DND-41 (cell line): ENCODE measurements around the gene RTN4RL1.

ENCODE experiments used
- EZH2 ChIP-seq: IDR thresholded peaks from 3 replicates; pipeline ENCODE4 v1.6.1; 2012; ENCODE audit warnings: borderline replicate concordance, low read depth, mild to moderate bottlenecking, moderate library complexity, low read length, inconsistent platforms; ENCODE audit not compliant: severe bottlenecking
- TF ChIP-seq, protein P1 (sequence below): IDR thresholded peaks from 2 replicates; pipeline ENCODE4 v1.5.1; 2012; ENCODE audit warnings: borderline replicate concordance, low read length, moderate library complexity, mild to moderate bottlenecking; ENCODE audit not compliant: poor library complexity, severe bottlenecking; ENCODE audit errors: extremely low read depth

- TF ChIP-seq, protein P1, sequence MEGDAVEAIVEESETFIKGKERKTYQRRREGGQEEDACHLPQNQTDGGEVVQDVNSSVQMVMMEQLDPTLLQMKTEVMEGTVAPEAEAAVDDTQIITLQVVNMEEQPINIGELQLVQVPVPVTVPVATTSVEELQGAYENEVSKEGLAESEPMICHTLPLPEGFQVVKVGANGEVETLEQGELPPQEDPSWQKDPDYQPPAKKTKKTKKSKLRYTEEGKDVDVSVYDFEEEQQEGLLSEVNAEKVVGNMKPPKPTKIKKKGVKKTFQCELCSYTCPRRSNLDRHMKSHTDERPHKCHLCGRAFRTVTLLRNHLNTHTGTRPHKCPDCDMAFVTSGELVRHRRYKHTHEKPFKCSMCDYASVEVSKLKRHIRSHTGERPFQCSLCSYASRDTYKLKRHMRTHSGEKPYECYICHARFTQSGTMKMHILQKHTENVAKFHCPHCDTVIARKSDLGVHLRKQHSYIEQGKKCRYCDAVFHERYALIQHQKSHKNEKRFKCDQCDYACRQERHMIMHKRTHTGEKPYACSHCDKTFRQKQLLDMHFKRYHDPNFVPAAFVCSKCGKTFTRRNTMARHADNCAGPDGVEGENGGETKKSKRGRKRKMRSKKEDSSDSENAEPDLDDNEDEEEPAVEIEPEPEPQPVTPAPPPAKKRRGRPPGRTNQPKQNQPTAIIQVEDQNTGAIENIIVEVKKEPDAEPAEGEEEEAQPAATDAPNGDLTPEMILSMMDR = peak; percentile 52
- TF ChIP-seq EZH2 = no peak
These were observed 632 bp upstream of the RTN4RL1 start for GRCh38 chr17:2025622-2026309.
